Trophoblast cell (in vitro differentiated cells and primary cell): ENCODE results near the gene ZSCAN12.

ENCODE experiments used
- DNase-seq, 2 donors: peaks; one replicate each; pipeline ENCODE4 v3.0.0-alpha.2; 2016
- H2AFZ ChIP-seq: 2 replicates; pipeline ENCODE4 v1.6.1; 2013; ENCODE audit warnings: low read length, moderate library complexity, mild to moderate bottlenecking; ENCODE audit not compliant: insufficient read depth, poor library complexity
- H2AK5ac ChIP-seq: 2 replicates; pipeline ENCODE4 v1.6.1; 2013; ENCODE audit warnings: mild to moderate bottlenecking, low read length
- H2BK120ac ChIP-seq: 2 replicates; pipeline ENCODE4 v1.6.1; 2013; ENCODE audit warnings: low read length, mild to moderate bottlenecking, moderate library complexity; ENCODE audit not compliant: insufficient read depth, poor library complexity
- H2BK12ac ChIP-seq: 2 replicates; pipeline ENCODE4 v1.6.1; 2013; ENCODE audit warnings: mild to moderate bottlenecking, low read length, moderate library complexity
- H2BK5ac ChIP-seq: 2 replicates; pipeline ENCODE4 v1.6.1; 2013; ENCODE audit warnings: low read length, low read depth, moderate library complexity, mild to moderate bottlenecking; ENCODE audit not compliant: poor library complexity
- H3K14ac ChIP-seq: 2 replicates; pipeline ENCODE4 v1.6.1; 2013; ENCODE audit warnings: mild to moderate bottlenecking, low read length
- H3K18ac ChIP-seq: 2 replicates; pipeline ENCODE4 v1.6.1; 2013; ENCODE audit warnings: mild to moderate bottlenecking, low read length
- H3K23ac ChIP-seq: 2 replicates; pipeline ENCODE4 v1.6.1; 2013; ENCODE audit warnings: low read length
- H3K27ac ChIP-seq: 2 replicates; pipeline ENCODE4 v1.5.1; 2013; ENCODE audit warnings: low read depth, mild to moderate bottlenecking, inconsistent platforms, low read length, moderate library complexity
- H3K27me3 ChIP-seq: 2 replicates; pipeline ENCODE4 v1.6.1; 2013; ENCODE audit warnings: inconsistent platforms, mild to moderate bottlenecking, low read length, moderate library complexity; ENCODE audit not compliant: insufficient read depth
- H3K36me3 ChIP-seq, 2 experiments: 1 replicate in 1 of 2; 2 replicates in 1 of 2; pipeline ENCODE4 v1.6.1; 2013; ENCODE audit warnings: low read length in 2 of 2, mild to moderate bottlenecking in 2 of 2, moderate library complexity in 1 of 2; ENCODE audit not compliant: insufficient read depth in 2 of 2, control insufficient read depth in 1 of 2
- H3K4ac ChIP-seq: 2 replicates; pipeline ENCODE4 v1.6.1; 2013; ENCODE audit warnings: low read depth, mild to moderate bottlenecking, low read length, moderate library complexity
- H3K4me1 ChIP-seq, 2 experiments: 1 replicate in 1 of 2; 2 replicates in 1 of 2; pipeline ENCODE4 v1.6.1; 2013; ENCODE audit warnings: low read length in 2 of 2, mild to moderate bottlenecking in 2 of 2, moderate library complexity in 1 of 2; ENCODE audit not compliant: insufficient read depth in 2 of 2, control insufficient read depth in 1 of 2
- H3K4me2 ChIP-seq: 2 replicates; pipeline ENCODE4 v1.6.1; 2013; ENCODE audit warnings: inconsistent platforms, mild to moderate bottlenecking, low read length, moderate library complexity
- H3K4me3 ChIP-seq: 2 replicates; pipeline ENCODE4 v1.5.1; 2013; ENCODE audit warnings: mild to moderate bottlenecking, low read depth, low read length, inconsistent platforms
- H3K79me1 ChIP-seq: one replicate; pipeline ENCODE4 v1.6.1; 2013; ENCODE audit warnings: low read length
- H3K79me2 ChIP-seq: 2 replicates; pipeline ENCODE4 v1.6.1; 2013; ENCODE audit warnings: low read length, mild to moderate bottlenecking; ENCODE audit not compliant: control insufficient read depth, insufficient read depth, poor library complexity
- H3K9ac ChIP-seq: 2 replicates; pipeline ENCODE4 v1.6.1; 2013; ENCODE audit warnings: mild to moderate bottlenecking, low read length
- H3K9me3 ChIP-seq: 2 replicates; pipeline ENCODE4 v1.6.1; 2013; ENCODE audit warnings: low read depth, mild to moderate bottlenecking, control low read depth, inconsistent platforms, low read length; ENCODE audit not compliant: insufficient read depth
- H4K12ac ChIP-seq: 2 replicates; pipeline ENCODE4 v1.6.1; 2013; ENCODE audit warnings: low read depth, mild to moderate bottlenecking, low read length, moderate library complexity
- H4K8ac ChIP-seq: 2 replicates; pipeline ENCODE4 v1.6.1; 2013; ENCODE audit warnings: low read depth, mild to moderate bottlenecking, low read length, moderate library complexity
- H4K91ac ChIP-seq: one replicate; pipeline ENCODE4 v1.6.1; 2013; ENCODE audit warnings: low read depth, mild to moderate bottlenecking, low read length, moderate library complexity
- WGBS: extraction: QIAGEN DNeasy Blood & Tissue Kit; methylation state at CpG from one replicate; pipeline ENCODE4 v1.1.7; 2013; ENCODE audit warnings: missing lambda C conversion rate; ENCODE audit not compliant: insufficient read length, insufficient coverage; ENCODE audit errors: extremely low coverage; 5-methylcytosine and 5-hydroxymethylcytosine counted together

The ZSCAN12 gene

DNA sequence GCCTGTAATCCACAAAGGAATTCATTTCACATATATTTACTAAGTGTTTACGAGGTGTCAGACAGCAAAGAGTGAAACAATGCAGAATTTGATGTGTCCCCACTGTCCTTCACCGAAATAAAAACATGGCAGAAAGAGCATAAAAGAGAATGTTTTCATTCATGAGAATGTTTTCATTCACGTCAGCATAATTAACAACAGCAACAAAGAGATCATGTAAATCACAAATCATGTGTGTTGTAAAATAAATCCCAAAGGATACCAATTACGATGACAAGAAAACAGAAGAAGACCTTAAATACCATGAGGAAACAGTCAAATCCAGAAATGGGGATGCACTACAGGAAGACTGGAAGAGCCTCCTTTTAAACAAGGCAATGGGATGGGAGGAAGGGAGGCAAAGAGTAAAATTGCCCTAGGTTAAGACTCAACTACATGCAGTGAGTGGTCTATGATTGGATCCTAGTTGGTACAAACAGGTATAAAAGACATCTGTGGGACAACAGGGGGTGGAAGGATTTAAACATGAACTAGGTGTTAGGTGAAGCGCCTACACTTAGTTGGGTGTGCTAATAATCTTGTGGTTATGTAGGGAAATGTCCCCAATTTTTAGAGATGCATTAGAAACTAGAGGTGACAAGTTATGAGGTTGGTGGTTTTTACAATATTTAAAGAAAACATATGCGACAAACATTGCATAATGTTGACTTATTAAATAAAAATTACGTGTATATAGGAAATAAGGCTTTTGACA, 65.1 kb downstream of the ZSCAN12 start:
- no CpG with 5 or more reads among the region's 7 CpGs for WGBS
- H3K79me2 ChIP-seq, result peaks cover 2% of the 10 kb centered on the region
- peaks cover 0 to 3% of the 10 kb centered on the region in 2 experiments for H3K4me1 ChIP-seq
- H3K4me2 ChIP-seq, result peak overlapping the region; percentile 95
- peak overlapping the region; percentile 66 for H4K8ac ChIP-seq
- peak overlapping the region; percentile 71 for H4K91ac ChIP-seq
- H2BK120ac ChIP-seq, result no peak overlapping the region
- H2BK5ac ChIP-seq, result no peak overlapping the region
- H4K12ac ChIP-seq, result peak overlapping the region; percentile 65
- no peak overlapping the region for H2AK5ac ChIP-seq
- no peak overlapping the region for H3K4me3 ChIP-seq
- no peak overlapping the region for H3K18ac ChIP-seq
- peak overlapping the region; percentile 22 for H3K27ac ChIP-seq
- H3K9me3 ChIP-seq, result no peaks in the 10 kb centered on the region
- no peaks in the 10 kb centered on the region for H3K36me3 ChIP-seq
- H2BK12ac ChIP-seq, result no peak overlapping the region
- peaks cover 12% of the 10 kb centered on the region for H3K79me1 ChIP-seq
- H2AFZ ChIP-seq, result no peak overlapping the region
- H3K4ac ChIP-seq, result no peak overlapping the region
- no peak overlapping the region for H3K9ac ChIP-seq
- no peak overlapping the region for H3K23ac ChIP-seq
- no peak for DNase-seq
- no peak overlapping the region for H3K14ac ChIP-seq
- no peaks in the 10 kb centered on the region for H3K27me3 ChIP-seq

DNA sequence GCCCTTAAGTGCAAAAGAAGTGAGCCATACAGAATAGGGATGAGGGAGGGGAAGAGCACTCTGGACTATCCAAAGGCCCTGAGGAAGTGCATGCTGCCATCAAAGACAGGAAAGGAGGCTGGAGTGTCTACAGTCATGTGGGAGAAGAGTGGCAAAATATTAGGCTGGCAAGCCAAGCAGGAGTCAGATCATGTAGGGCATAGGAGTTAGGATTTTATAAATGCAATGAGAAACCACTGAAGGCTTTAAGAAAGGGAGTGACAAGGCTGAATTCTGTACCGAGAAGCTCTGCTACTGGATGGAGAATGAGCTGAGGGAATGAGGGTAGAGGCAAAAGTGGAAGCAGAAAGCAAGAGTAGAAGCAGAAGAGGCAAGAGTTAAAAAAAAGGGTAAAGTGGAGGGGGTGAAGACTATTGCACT, 65.9 kb downstream of the ZSCAN12 start:
- no peak overlapping the region for H3K18ac ChIP-seq
- H3K9ac ChIP-seq, result no peak overlapping the region
- no peak overlapping the region for H4K8ac ChIP-seq
- H2AFZ ChIP-seq, result no peak overlapping the region
- peaks cover 12% of the 10 kb centered on the region for H3K79me1 ChIP-seq
- H3K36me3 ChIP-seq, result peaks cover 2 to 5% of the 10 kb centered on the region in 2 experiments
- DNase-seq, result no peak
- no peak overlapping the region for H3K27ac ChIP-seq
- no peak overlapping the region for H4K12ac ChIP-seq
- no peak overlapping the region for H3K4me3 ChIP-seq
- WGBS, result no CpG with 5 or more reads among the region's 1 CpG
- H3K14ac ChIP-seq, result no peak overlapping the region
- peaks cover 0 to 3% of the 10 kb centered on the region in 2 experiments for H3K4me1 ChIP-seq
- no peak overlapping the region for H3K23ac ChIP-seq
- peaks cover 2% of the 10 kb centered on the region for H3K9me3 ChIP-seq
- H2BK120ac ChIP-seq, result no peak overlapping the region
- H3K4ac ChIP-seq, result no peak overlapping the region
- no peak overlapping the region for H2AK5ac ChIP-seq
- no peak overlapping the region for H2BK12ac ChIP-seq
- no peaks in the 10 kb centered on the region for H3K27me3 ChIP-seq
- peaks cover 2% of the 10 kb centered on the region for H3K79me2 ChIP-seq
- no peak overlapping the region for H3K4me2 ChIP-seq
- H4K91ac ChIP-seq, result no peak overlapping the region
- no peak overlapping the region for H2BK5ac ChIP-seq

DNA sequence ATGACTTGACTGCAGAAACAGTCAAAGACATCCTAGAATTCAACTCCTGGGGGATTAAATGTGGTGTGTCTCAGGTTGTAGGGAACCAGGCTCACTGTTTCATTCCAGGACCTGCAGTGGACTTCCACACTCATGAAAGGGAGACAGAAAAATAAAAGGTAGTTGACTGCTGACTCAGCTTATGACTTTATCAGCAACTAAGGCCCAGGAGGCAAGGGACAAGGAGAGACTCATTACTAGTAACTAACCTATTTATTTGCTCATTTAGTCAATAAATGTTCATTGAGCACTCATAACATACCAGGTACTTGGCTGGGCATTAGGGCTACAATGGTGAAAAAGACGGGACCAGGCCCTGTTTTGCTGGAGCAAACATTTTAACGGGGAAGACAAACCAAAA, 66.5 kb downstream of the ZSCAN12 start:
- H3K36me3 ChIP-seq, result peaks cover 2 to 5% of the 10 kb centered on the region in 2 experiments
- no CpG with 5 or more reads among the region's 2 CpGs for WGBS

DNA sequence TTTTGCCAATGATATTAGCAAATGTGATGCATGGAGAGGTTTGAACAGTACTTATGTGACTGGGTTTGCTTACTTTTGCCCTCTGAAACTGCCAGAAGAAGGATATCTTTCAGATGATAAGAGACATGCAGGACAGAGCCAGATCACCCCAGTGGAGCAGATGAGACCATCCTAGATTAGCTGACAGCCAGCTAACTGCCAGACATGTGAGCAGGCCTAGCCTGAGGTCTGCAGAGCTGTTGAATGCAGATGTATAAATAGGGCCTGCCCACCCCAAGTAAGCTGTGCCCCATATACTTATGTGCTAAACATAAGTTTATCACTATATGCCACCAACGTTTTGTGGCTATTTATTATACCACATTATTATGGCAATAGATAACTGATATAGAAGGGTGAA, 69.5 kb downstream of the ZSCAN12 start:
- WGBS, result no CpG with 5 or more reads among the region's 1 CpG

More for the DNA sequence above, 66.5 kb downstream of the ZSCAN12 start:
- Histone ChIP-seq H4K91ac (no peak overlapping the region), H2BK12ac (no peak overlapping the region), H4K8ac (no peak overlapping the region), H2AK5ac (no peak overlapping the region), H3K4me3 (no peak overlapping the region), H3K27me3 (no peaks in the 10 kb centered on the region), H2AFZ (no peak overlapping the region), H3K18ac (no peak overlapping the region), H3K27ac (no peak overlapping the region), H4K12ac (no peak overlapping the region), H2BK5ac (no peak overlapping the region), H3K9me3 (peaks cover 2% of the 10 kb centered on the region), H3K9ac (no peak overlapping the region), H3K23ac (no peak overlapping the region), H2BK120ac (no peak overlapping the region), H3K4me2 (no peak overlapping the region), H3K14ac (no peak overlapping the region), H3K4ac (no peak overlapping the region), H3K4me1 (peaks cover 0 to 3% of the 10 kb centered on the region in 2 experiments), H3K79me1 (peaks cover 12% of the 10 kb centered on the region), H3K79me2 (peaks cover 2% of the 10 kb centered on the region)
- no peak for DNase-seq

More for the DNA sequence above, 69.5 kb downstream of the ZSCAN12 start:
- H3K4ac ChIP-seq, result no peak overlapping the region
- H2BK12ac ChIP-seq, result no peak overlapping the region
- no peak overlapping the region for H2AK5ac ChIP-seq
- no peak overlapping the region for H4K12ac ChIP-seq
- no peak overlapping the region for H3K9ac ChIP-seq
- H2BK5ac ChIP-seq, result no peak overlapping the region
- peaks cover 9% of the 10 kb centered on the region for H3K9me3 ChIP-seq
- H2AFZ ChIP-seq, result no peak overlapping the region
- H2BK120ac ChIP-seq, result no peak overlapping the region
- H3K23ac ChIP-seq, result no peak overlapping the region
- H3K4me2 ChIP-seq, result no peak overlapping the region
- no peak overlapping the region for H3K18ac ChIP-seq
- H4K8ac ChIP-seq, result no peak overlapping the region
- no peak overlapping the region for H4K91ac ChIP-seq
- H3K36me3 ChIP-seq, result peaks cover 8 to 16% of the 10 kb centered on the region in 2 experiments
- no peak overlapping the region for H3K4me3 ChIP-seq
- no peak overlapping the region for H3K14ac ChIP-seq
- peaks cover 3% of the 10 kb centered on the region for H3K27me3 ChIP-seq
- DNase-seq, result no peak
- no peaks in the 10 kb centered on the region for H3K4me1 ChIP-seq
- H3K79me2 ChIP-seq, result no peaks in the 10 kb centered on the region
- peaks cover 2% of the 10 kb centered on the region for H3K79me1 ChIP-seq
- no peak overlapping the region for H3K27ac ChIP-seq
